HepG2 (cell line): ENCODE measurements around the gene TMED6. TPM values are rescaled to one million over a fixed set of nuclear protein-coding genes. Genes with fewer than 3 reads are reported as not detected.

ENCODE experiments used
- CCDC6 ChIP-seq: sonication (generic); formaldehyde crosslinking; IDR thresholded peaks from 2 replicates; pipeline ENCODE4 v1.8.1; 2022; ENCODE audit warnings: mild to moderate bottlenecking, missing genetic modification reagents, moderate library complexity
- DNMT1 ChIP-seq: sonication (generic); formaldehyde crosslinking; IDR thresholded peaks from 2 replicates; pipeline ENCODE4 v1.5.1; 2020; ENCODE audit warnings: mild to moderate bottlenecking, missing genetic modification reagents
- DRAP1 ChIP-seq: IDR thresholded peaks from 2 replicates; pipeline ENCODE4 v1.6.1; 2016; ENCODE audit warnings: missing genetic modification reagents, missing compliant biosample characterization
- FOXO1 ChIP-seq: sonication (generic); formaldehyde crosslinking; IDR thresholded peaks from 2 replicates; pipeline ENCODE4 v1.4.0; 2020; ENCODE audit warnings: missing genetic modification reagents
- LBX2 ChIP-seq: sonication (generic); formaldehyde crosslinking; IDR thresholded peaks from 2 replicates; pipeline ENCODE4 v1.5.0; 2020; ENCODE audit warnings: missing genetic modification reagents, mild to moderate bottlenecking, borderline replicate concordance
- RARG ChIP-seq: sonication (generic); formaldehyde crosslinking; IDR thresholded peaks from 2 replicates; pipeline ENCODE4 v1.4.0; 2020; ENCODE audit warnings: low read depth, mild to moderate bottlenecking, missing genetic modification reagents
- SP1 ChIP-seq, 2 experiments: fragments of 450-650 bp in 1 of 2; sonication (generic) in 1 of 2; formaldehyde crosslinking in 1 of 2; IDR thresholded peaks; 2 replicates each; pipeline versions ENCODE4 v1.4.0 to v1.6.1; 2016 to 2020; ENCODE audit warnings: missing genetic modification reagents in 1 of 2
- TBL1XR1 ChIP-seq: fragments of 150-350 bp; IDR thresholded peaks from 2 replicates; pipeline ENCODE4 v1.6.1; 2014; ENCODE audit warnings: borderline replicate concordance, low read length; ENCODE audit not compliant: partially characterized antibody
- THAP11 ChIP-seq: IDR thresholded peaks from 2 replicates; pipeline ENCODE4 v1.6.1; 2016; ENCODE audit warnings: missing biosample characterization, missing genetic modification reagents
- ZBTB37 ChIP-seq: sonication (generic); formaldehyde crosslinking; IDR thresholded peaks from 2 replicates; pipeline ENCODE4 v1.4.0; 2020; ENCODE audit warnings: mild to moderate bottlenecking, missing genetic modification reagents
- ZBTB43 ChIP-seq: sonication (generic); formaldehyde crosslinking; conservative IDR thresholded peaks from 2 replicates; pipeline ENCODE4 v1.4.0; 2020; ENCODE audit warnings: missing genetic modification reagents
- ZNF160 ChIP-seq: sonication (generic); formaldehyde crosslinking; IDR thresholded peaks from 2 replicates; pipeline ENCODE4 v1.8.0; 2022; ENCODE audit warnings: mild to moderate bottlenecking, inconsistent platforms, missing genetic modification reagents
- ZNF468 ChIP-seq: sonication (generic); formaldehyde crosslinking; IDR thresholded peaks from 2 replicates; pipeline ENCODE4 v1.8.0; 2022; ENCODE audit warnings: mild to moderate bottlenecking, moderate library complexity, missing genetic modification reagents
- ZNF512 ChIP-seq: sonication (generic); formaldehyde crosslinking; IDR thresholded peaks from 2 replicates; pipeline ENCODE4 v1.4.0; 2020; ENCODE audit warnings: mild to moderate bottlenecking, missing genetic modification reagents
- ZNF564 ChIP-seq: sonication (generic); formaldehyde crosslinking; IDR thresholded peaks from 2 replicates; pipeline ENCODE4 v1.8.1; 2023; ENCODE audit warnings: mild to moderate bottlenecking, missing genetic modification reagents
- ZNF569 ChIP-seq: sonication (generic); formaldehyde crosslinking; IDR thresholded peaks from 2 replicates; pipeline ENCODE4 v1.5.0; 2020; ENCODE audit warnings: mild to moderate bottlenecking, missing genetic modification reagents, moderate library complexity, borderline replicate concordance
- ZNF709 ChIP-seq: sonication (generic); formaldehyde crosslinking; IDR thresholded peaks from 2 replicates; pipeline ENCODE4 v1.5.0; 2020; ENCODE audit warnings: mild to moderate bottlenecking, missing genetic modification reagents
- ZNF747 ChIP-seq: sonication (generic); formaldehyde crosslinking; IDR thresholded peaks from 2 replicates; pipeline ENCODE4 v1.8.1; 2023; ENCODE audit warnings: missing genetic modification reagents, mild to moderate bottlenecking, borderline replicate concordance
- polyA plus RNA-seq, 8 experiments: library from polyadenylated mRNA; depleted of rRNA in 3 of 8; stranded (reverse) in 7 of 8; unstranded in 1 of 8; fragments of >200 nt; fragmentation: Illumina TruSeq in 4 of 8; extraction: Trizol in 4 of 8; gene quantifications; 2 replicates each; pipeline versions ENCODE4 v1.2.1 to v1.2.3, GENCODE V29; 2011 to 2016; ENCODE audit warnings: low read depth in 4 of 8, missing spikeins in 1 of 8, mixed read lengths in 1 of 8; ENCODE audit not compliant: insufficient read depth in 1 of 8
- total RNA-seq, 5 experiments: library from RNA; depleted of rRNA; stranded (reverse); fragments of >200 nt; fragmentation: Illumina TruSeq; extraction: Trizol; gene quantifications; 2 replicates each; pipeline ENCODE4 v1.2.3, GENCODE V29; 2016; ENCODE audit warnings: low read depth in 1 of 5
- TF ChIP-seq, protein P1 (sequence below): sonication (generic); formaldehyde crosslinking; IDR thresholded peaks from 2 replicates; pipeline ENCODE4 v1.4.0; 2020; ENCODE audit warnings: missing genetic modification reagents, borderline replicate concordance

The TMED6 gene
- total and polyA plus RNA-seq, 2 of the 13 experiments (the other 11 are each of a cell fraction or from before 2014, with no cell fraction given) = 9.8 to 14.4 TPM

GRCh38 chr16:69326172-69326873, 25.3 kb downstream of the TMED6 start (continued):
- TF ChIP-seq, protein P1, sequence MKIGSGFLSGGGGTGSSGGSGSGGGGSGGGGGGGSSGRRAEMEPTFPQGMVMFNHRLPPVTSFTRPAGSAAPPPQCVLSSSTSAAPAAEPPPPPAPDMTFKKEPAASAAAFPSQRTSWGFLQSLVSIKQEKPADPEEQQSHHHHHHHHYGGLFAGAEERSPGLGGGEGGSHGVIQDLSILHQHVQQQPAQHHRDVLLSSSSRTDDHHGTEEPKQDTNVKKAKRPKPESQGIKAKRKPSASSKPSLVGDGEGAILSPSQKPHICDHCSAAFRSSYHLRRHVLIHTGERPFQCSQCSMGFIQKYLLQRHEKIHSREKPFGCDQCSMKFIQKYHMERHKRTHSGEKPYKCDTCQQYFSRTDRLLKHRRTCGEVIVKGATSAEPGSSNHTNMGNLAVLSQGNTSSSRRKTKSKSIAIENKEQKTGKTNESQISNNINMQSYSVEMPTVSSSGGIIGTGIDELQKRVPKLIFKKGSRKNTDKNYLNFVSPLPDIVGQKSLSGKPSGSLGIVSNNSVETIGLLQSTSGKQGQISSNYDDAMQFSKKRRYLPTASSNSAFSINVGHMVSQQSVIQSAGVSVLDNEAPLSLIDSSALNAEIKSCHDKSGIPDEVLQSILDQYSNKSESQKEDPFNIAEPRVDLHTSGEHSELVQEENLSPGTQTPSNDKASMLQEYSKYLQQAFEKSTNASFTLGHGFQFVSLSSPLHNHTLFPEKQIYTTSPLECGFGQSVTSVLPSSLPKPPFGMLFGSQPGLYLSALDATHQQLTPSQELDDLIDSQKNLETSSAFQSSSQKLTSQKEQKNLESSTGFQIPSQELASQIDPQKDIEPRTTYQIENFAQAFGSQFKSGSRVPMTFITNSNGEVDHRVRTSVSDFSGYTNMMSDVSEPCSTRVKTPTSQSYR (CRISPR knock-in tag) = no peak
- TF ChIP-seq SP1 (IDR thresholded peaks at IDR 0.05) = no peak
- TF ChIP-seq SP1 (CRISPR knock-in tag; IDR thresholded peaks at IDR 0.05) = no peak
- no peak for TF ChIP-seq DNMT1
- TF ChIP-seq TBL1XR1 = no peak
- no peak for TF ChIP-seq ZNF468 (CRISPR knock-in tag)
- peak; percentile 28; the same call in 1 of the 2 replicates for TF ChIP-seq DRAP1 (CRISPR knock-in tag)
- peak; percentile 44; the same call in 1 of the 2 replicates for TF ChIP-seq CCDC6 (CRISPR knock-in tag)
- TF ChIP-seq ZNF160 (CRISPR knock-in tag) = peak; percentile 50; the same call in 1 of the 2 replicates
- no peak for TF ChIP-seq RARG (CRISPR knock-in tag)
- TF ChIP-seq THAP11 (CRISPR knock-in tag) = peak; percentile 66
- peak; percentile 70; the same call in 1 of the 2 replicates for TF ChIP-seq FOXO1
- TF ChIP-seq ZBTB43 (CRISPR knock-in tag) = peak; percentile 77; the same call in 1 of the 2 replicates
- TF ChIP-seq LBX2 (CRISPR knock-in tag) = no peak
- no peak for TF ChIP-seq ZNF564 (CRISPR knock-in tag)
- TF ChIP-seq ZBTB37 (CRISPR knock-in tag) = no peak
- TF ChIP-seq ZNF709 (CRISPR knock-in tag) = 0 out of 2 replicates have a peak, but pooled peaks have one; percentile 40
- no peak for TF ChIP-seq ZNF569
- TF ChIP-seq ZNF747 (CRISPR knock-in tag) = peak; percentile 76; the same call in 1 of the 2 replicates
- no peak for TF ChIP-seq ZNF512 (CRISPR knock-in tag)
